WTC11 (cell line): Measurements from ENCODE around the gene GPATCH2L. TPM values are rescaled to one million over a fixed set of nuclear protein-coding genes. Genes with fewer than 3 reads are reported as not detected.
A peak's percentile ranks its signal among the peaks of the same experiment; 100 is the strongest.

Experiments
- ATAC-seq: fragments of 200-7000 bp; cut with Tn5 transposase; 2 replicates; pipeline ENCODE4 v1.10.0; 2021; ENCODE audit warnings: mild to moderate bottlenecking, moderate library complexity
- CTCF ChIA-PET: fragments of 300-600 bp; sonication (Branson Sonifier 250); formaldehyde crosslinking; loops from one replicate; lab custom pipeline; 2021; ENCODE audit warnings: antibody characterized with exemption; lab: Charles Lee
- POLR2A ChIA-PET: fragments of 350-600 bp; sonication (Branson Sonifier 250); formaldehyde crosslinking; loops from one replicate; lab custom pipeline; 2021; ENCODE audit warnings: antibody characterized with exemption; lab: Charles Lee
- DNase-seq: peaks from one replicate; pipeline ENCODE4 v3.0.0; 2021; ENCODE audit warnings: low spot score
- H3K27ac Mint-ChIP-seq: 2 replicates; pipeline ENCODE4 v1.8.0; 2021; ENCODE audit warnings: mixed read lengths
- H3K27me3 Mint-ChIP-seq: 2 replicates; pipeline ENCODE4 v1.8.0; 2021; ENCODE audit warnings: low read depth, mild to moderate bottlenecking, moderate library complexity, mixed read lengths
- H3K36me3 Mint-ChIP-seq: 2 replicates; pipeline ENCODE4 v1.8.0; 2021; ENCODE audit warnings: mixed read lengths
- H3K4me1 Mint-ChIP-seq: 2 replicates; pipeline ENCODE4 v1.8.0; 2022; ENCODE audit warnings: mixed read lengths
- H3K4me3 Mint-ChIP-seq: 2 replicates; pipeline ENCODE4 v1.8.0; 2021; ENCODE audit warnings: mild to moderate bottlenecking, moderate library complexity, mixed read lengths
- H3K9me3 Mint-ChIP-seq: 2 replicates; pipeline ENCODE4 v1.8.0; 2021; ENCODE audit warnings: mixed read lengths
- ELF4 ChIP-seq: sonication (generic); formaldehyde crosslinking; IDR thresholded peaks from 2 replicates; pipeline ENCODE4 v1.8.1; 2022; ENCODE audit warnings: low read depth, mild to moderate bottlenecking, moderate library complexity, missing genetic modification reagents
- FOXK1 ChIP-seq: sonication (generic); formaldehyde crosslinking; IDR thresholded peaks from 2 replicates; pipeline ENCODE4 v1.8.0; 2022; ENCODE audit warnings: mild to moderate bottlenecking, moderate library complexity, missing genetic modification reagents
- FOXP1 ChIP-seq: sonication (generic); formaldehyde crosslinking; IDR thresholded peaks from 2 replicates; pipeline ENCODE4 v1.8.0; 2022; ENCODE audit warnings: missing genetic modification reagents, mild to moderate bottlenecking, moderate library complexity, borderline replicate concordance
- GRHL2 ChIP-seq: fragments of 250-450 bp; sonication (Bioruptor Pico); IDR thresholded peaks from 2 replicates; pipeline ENCODE4 v1.8.0; 2022; ENCODE audit warnings: mild to moderate bottlenecking, moderate library complexity; ENCODE audit not compliant: insufficient replicate concordance, severe bottlenecking
- GTF2I ChIP-seq: fragments of 250-450 bp; sonication (Bioruptor Pico); conservative IDR thresholded peaks from 2 replicates; pipeline ENCODE4 v1.4.0; 2021; ENCODE audit warnings: mild to moderate bottlenecking
- HMGXB4 ChIP-seq: sonication (generic); formaldehyde crosslinking; IDR thresholded peaks from 2 replicates; pipeline ENCODE4 v1.8.1; 2023; ENCODE audit warnings: mild to moderate bottlenecking, moderate library complexity, missing genetic modification reagents
- STAT6 ChIP-seq: sonication (generic); formaldehyde crosslinking; conservative IDR thresholded peaks from 2 replicates; pipeline ENCODE4 v1.8.1; 2023; ENCODE audit warnings: mild to moderate bottlenecking, low read depth, missing genetic modification reagents, moderate library complexity
- USF1 ChIP-seq: sonication (generic); formaldehyde crosslinking; IDR thresholded peaks from 2 replicates; pipeline ENCODE4 v1.8.0; 2022; ENCODE audit warnings: mild to moderate bottlenecking, missing genetic modification reagents
- ZBTB21 ChIP-seq: sonication (generic); formaldehyde crosslinking; IDR thresholded peaks from 2 replicates; pipeline ENCODE4 v1.8.1; 2023; ENCODE audit warnings: mild to moderate bottlenecking, missing genetic modification reagents, borderline replicate concordance
- ZBTB43 ChIP-seq: sonication (generic); formaldehyde crosslinking; IDR thresholded peaks from 2 replicates; pipeline ENCODE4 v1.8.1; 2023; ENCODE audit warnings: mild to moderate bottlenecking, missing genetic modification reagents
- ZMAT4 ChIP-seq: fragments of 250-450 bp; sonication (Bioruptor Pico); IDR thresholded peaks from 2 replicates; pipeline ENCODE4 v1.9.0; 2021; ENCODE audit warnings: mild to moderate bottlenecking
- ZNF219 ChIP-seq: sonication (generic); formaldehyde crosslinking; IDR thresholded peaks from 2 replicates; pipeline ENCODE4 v1.8.0; 2023; ENCODE audit warnings: missing genetic modification reagents, mild to moderate bottlenecking, borderline replicate concordance
- ZNF263 ChIP-seq: sonication (generic); formaldehyde crosslinking; IDR thresholded peaks from 2 replicates; pipeline ENCODE4 v1.8.1; 2022; ENCODE audit warnings: low read depth, mild to moderate bottlenecking, moderate library complexity, missing genetic modification reagents
- ZNF317 ChIP-seq: sonication (generic); formaldehyde crosslinking; IDR thresholded peaks from 2 replicates; pipeline ENCODE4 v1.8.1; 2023; ENCODE audit warnings: low read depth, mild to moderate bottlenecking, moderate library complexity, missing genetic modification reagents, borderline replicate concordance
- ZNF396 ChIP-seq: fragments of 250-450 bp; sonication (Bioruptor Pico); IDR thresholded peaks from 2 replicates; pipeline ENCODE4 v1.8.0; 2021; ENCODE audit warnings: mild to moderate bottlenecking, moderate library complexity, borderline replicate concordance
- ZNF423 ChIP-seq: fragments of 250-450 bp; sonication (Bioruptor Pico); IDR thresholded peaks from 2 replicates; pipeline ENCODE4 v2.1.2; 2022; ENCODE audit warnings: mild to moderate bottlenecking, moderate library complexity
- ZNF425 ChIP-seq: fragments of 250-450 bp; sonication (Bioruptor Pico); conservative IDR thresholded peaks from 2 replicates; pipeline ENCODE4 v1.9.0; 2021; ENCODE audit warnings: mild to moderate bottlenecking
- ZNF532 ChIP-seq: fragments of 250-450 bp; sonication (Bioruptor Pico); IDR thresholded peaks from 2 replicates; pipeline ENCODE4 v1.9.0; 2021; ENCODE audit warnings: mild to moderate bottlenecking, borderline replicate concordance
- total RNA-seq: library from RNA; stranded (reverse); gene quantifications from 3 replicates; pipeline ENCODE4 v1.2.3, GENCODE V29; 2021

GPATCH2L gene
- total RNA-seq, 1 experiment from 2014 or later: 67.2 TPM

- Mint-ChIP-seq H3K27ac (no peak overlapping the region), H3K9me3 (peaks cover 11% of the 10 kb centered on the region), H3K27me3 (peaks cover 80% of the 10 kb centered on the region), H3K4me3 (peak overlapping the region; percentile 66), H3K4me1 (peaks cover 30% of the 10 kb centered on the region), H3K36me3 (0 out of 2 replicates have a peak, but pooled peaks cover 3% of the 10 kb centered on the region)
- POLR2A ChIA-PET: interaction anchor here (0.8 to 1.0 kb wide), 3 partner anchors 12 to 88 kb away, joined by 3 to 5 read pairs (median 3); partner anchors contain the start of gene GPATCH2L
- peak; percentile 81; the same call in 1 of the 2 replicates for TF ChIP-seq GTF2I (CRISPR knock-in tag)
- TF ChIP-seq ZNF425 (CRISPR knock-in tag): no peak
- peak; percentile 29; the same call in 1 of the 2 replicates for TF ChIP-seq ZNF423 (CRISPR knock-in tag)
- CTCF ChIA-PET: interaction anchor here (1.5 to 1.8 kb wide), 2 partner anchors 25 to 88 kb away, joined by 5 to 7 read pairs; no protein-coding TSS in a partner anchor
- peak; percentile 81 for ATAC-seq
- peak; percentile 65 for DNase-seq
These were observed 12.7 kb upstream of the GPATCH2L start for GRCh38 chr14:76138758-76139723.

GRCh38 chr14:76143642-76144041 lies 8.1 kb upstream of the GPATCH2L start:
- Mint-ChIP-seq H3K27ac (no peak overlapping the region), H3K4me1 (peaks cover 7% of the 10 kb centered on the region), H3K36me3 (0 out of 2 replicates have a peak, but pooled peaks cover 3% of the 10 kb centered on the region), H3K27me3 (peaks cover 58% of the 10 kb centered on the region), H3K4me3 (no peak overlapping the region), H3K9me3 (peaks cover 21% of the 10 kb centered on the region)
- ChIA-PET POLR2A (no interaction called here), CTCF (no interaction called here)
- ATAC-seq (no peak), DNase-seq (no peak)
- TF ChIP-seq ZBTB21 (CRISPR knock-in tag) (no peak), ZBTB43 (no peak), ZNF532 (no peak), ZNF317 (CRISPR knock-in tag) (no peak), STAT6 (CRISPR knock-in tag) (no peak), HMGXB4 (CRISPR knock-in tag) (no peak), FOXP1 (no peak), FOXK1 (CRISPR knock-in tag) (no peak), ZNF263 (CRISPR knock-in tag) (no peak), ZNF219 (CRISPR knock-in tag) (no peak), ELF4 (CRISPR knock-in tag) (no peak), USF1 (no peak), GRHL2 (CRISPR knock-in tag) (no peak), ZMAT4 (CRISPR knock-in tag) (no peak), ZNF396 (CRISPR knock-in tag) (no peak)
